B cell (primary cell): ENCODE results near the gene STX7.

Source experiments
- EZH2 ChIP-seq: IDR thresholded peaks from 2 replicates; pipeline ENCODE4 v1.6.1; 2012; ENCODE audit warnings: borderline replicate concordance, low read depth, mild to moderate bottlenecking, moderate library complexity, low read length; ENCODE audit not compliant: insufficient read depth, poor library complexity, severe bottlenecking
- TF ChIP-seq, protein P1 (sequence below): fragments of 200-600 bp; IDR thresholded peaks from one replicate; pipeline ENCODE4 v1.8.0; 2022; ENCODE audit warnings: antibody characterized with exemption, mild to moderate bottlenecking

GRCh38 chr6:132537977-132538376 lies 25.1 kb upstream of the STX7 start, which contains the start of gene TAAR9:
- TF ChIP-seq, protein P1, sequence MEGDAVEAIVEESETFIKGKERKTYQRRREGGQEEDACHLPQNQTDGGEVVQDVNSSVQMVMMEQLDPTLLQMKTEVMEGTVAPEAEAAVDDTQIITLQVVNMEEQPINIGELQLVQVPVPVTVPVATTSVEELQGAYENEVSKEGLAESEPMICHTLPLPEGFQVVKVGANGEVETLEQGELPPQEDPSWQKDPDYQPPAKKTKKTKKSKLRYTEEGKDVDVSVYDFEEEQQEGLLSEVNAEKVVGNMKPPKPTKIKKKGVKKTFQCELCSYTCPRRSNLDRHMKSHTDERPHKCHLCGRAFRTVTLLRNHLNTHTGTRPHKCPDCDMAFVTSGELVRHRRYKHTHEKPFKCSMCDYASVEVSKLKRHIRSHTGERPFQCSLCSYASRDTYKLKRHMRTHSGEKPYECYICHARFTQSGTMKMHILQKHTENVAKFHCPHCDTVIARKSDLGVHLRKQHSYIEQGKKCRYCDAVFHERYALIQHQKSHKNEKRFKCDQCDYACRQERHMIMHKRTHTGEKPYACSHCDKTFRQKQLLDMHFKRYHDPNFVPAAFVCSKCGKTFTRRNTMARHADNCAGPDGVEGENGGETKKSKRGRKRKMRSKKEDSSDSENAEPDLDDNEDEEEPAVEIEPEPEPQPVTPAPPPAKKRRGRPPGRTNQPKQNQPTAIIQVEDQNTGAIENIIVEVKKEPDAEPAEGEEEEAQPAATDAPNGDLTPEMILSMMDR, result no peak
- TF ChIP-seq EZH2, result no peak
